IPS DF 6.9 (cell line): ENCODE measurements around the gene BOLL.
A peak's percentile ranks its signal among the peaks of the same experiment; 100 is the strongest.
"Not testable (repeated sequence)": the region's sequence is repeated elsewhere in the genome, so short reads cannot be mapped to it uniquely, and the experiment has no call there.

Source experiments
- DNase-seq: peaks from one replicate; pipeline ENCODE4 v3.0.0-alpha.2; 2013; ENCODE audit warnings: low read depth, low spot score
- H3K27ac ChIP-seq: one replicate; pipeline ENCODE4 v1.5.1; 2013; ENCODE audit warnings: low read length, control low read depth
- H3K27me3 ChIP-seq: 2 replicates; pipeline ENCODE4 v1.6.1; 2013; ENCODE audit warnings: mild to moderate bottlenecking, low read length; ENCODE audit not compliant: control insufficient read depth, insufficient read depth
- H3K36me3 ChIP-seq: 2 replicates; pipeline ENCODE4 v1.6.1; 2013; ENCODE audit warnings: low read length; ENCODE audit not compliant: control insufficient read depth, insufficient read depth
- H3K4me1 ChIP-seq: 2 replicates; pipeline ENCODE4 v1.6.1; 2013; ENCODE audit warnings: low read length; ENCODE audit not compliant: control insufficient read depth, insufficient read depth
- H3K4me3 ChIP-seq: 2 replicates; pipeline ENCODE4 v1.5.1; 2013; ENCODE audit warnings: mild to moderate bottlenecking, low read length
- H3K9me3 ChIP-seq: 2 replicates; pipeline ENCODE4 v1.6.1; 2013; ENCODE audit warnings: low read length, inconsistent platforms; ENCODE audit not compliant: control insufficient read depth, insufficient read depth
- WGBS: extraction: QIAGEN DNeasy Blood & Tissue Kit; methylation state at CpG from one replicate; pipeline ENCODE4 v1.1.7; 2013; ENCODE audit warnings: mixed read lengths, missing lambda C conversion rate; ENCODE audit not compliant: insufficient read length, insufficient coverage; 5-methylcytosine and 5-hydroxymethylcytosine counted together

BOLL gene

DNA sequence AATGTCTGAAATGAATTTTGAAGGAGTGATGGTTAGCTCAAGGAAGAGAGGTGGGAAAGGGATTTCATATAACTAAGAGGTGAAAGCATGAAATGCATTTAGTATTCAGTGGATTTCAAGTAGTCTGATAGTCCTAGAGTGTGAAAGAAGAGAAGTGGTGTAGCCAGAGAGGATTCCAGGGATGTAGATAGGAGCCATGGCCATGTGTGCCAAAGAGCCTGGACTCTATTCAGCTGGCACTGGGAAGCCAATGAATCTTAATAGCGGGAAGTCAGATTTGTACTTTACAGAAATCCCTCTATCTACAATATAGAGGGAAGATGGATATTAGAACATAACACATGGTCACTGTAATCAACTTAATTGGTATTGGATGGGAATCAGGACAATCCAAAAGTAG is 8.3 kb upstream of the BOLL start:
- no CpG with 5 or more reads among the region's 1 CpG for WGBS
- Histone ChIP-seq H3K9me3 (no peaks in the 10 kb centered on the region), H3K27me3 (no peaks in the 10 kb centered on the region), H3K36me3 (no peaks in the 10 kb centered on the region), H3K4me3 (no peak overlapping the region), H3K4me1 (no peaks in the 10 kb centered on the region), H3K27ac (no peak overlapping the region)
- no peak for DNase-seq

- no peaks in the 10 kb centered on the region for H3K9me3 ChIP-seq
- H3K36me3 ChIP-seq = no peaks in the 10 kb centered on the region
- no peak overlapping the region for H3K27ac ChIP-seq
- peak; percentile 80 for DNase-seq
- no peaks in the 10 kb centered on the region; the same call in 1 of the 2 replicates for H3K27me3 ChIP-seq
- H3K4me1 ChIP-seq = no peaks in the 10 kb centered on the region
- no CpG with 5 or more reads among the region's 79 CpGs for WGBS
- H3K4me3 ChIP-seq = peak overlapping the region; percentile 33; the same call in 1 of the 2 replicates
Observed at GRCh38 chr2:197786010-197786877, 1.1 kb upstream of the BOLL start.

DNA sequence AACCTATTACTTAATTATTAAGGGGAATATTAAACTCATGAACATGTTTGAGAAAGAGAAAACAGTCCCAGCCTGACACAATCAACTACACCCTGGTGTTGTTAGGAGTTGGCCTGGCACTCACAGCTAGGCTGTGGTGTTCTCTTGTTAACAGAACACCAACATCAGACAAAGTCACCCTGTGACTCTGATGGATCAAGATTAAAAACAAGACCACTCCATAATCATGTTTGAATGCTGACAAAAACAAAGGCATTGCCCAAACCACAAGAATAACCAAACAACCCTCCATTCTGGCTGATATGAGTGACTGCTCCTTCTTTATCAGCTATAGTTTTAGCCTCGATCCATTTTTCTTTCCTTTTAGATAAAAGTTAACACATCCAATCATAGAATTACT is 3.0 kb downstream of the BOLL start:
- no peak for DNase-seq
- no peak overlapping the region for H3K4me3 ChIP-seq
- H3K36me3 ChIP-seq = no peaks in the 10 kb centered on the region
- H3K27me3 ChIP-seq = no peaks in the 10 kb centered on the region; the same call in 1 of the 2 replicates
- WGBS = no CpG with 5 or more reads among the region's 1 CpG
- no peaks in the 10 kb centered on the region for H3K9me3 ChIP-seq
- H3K27ac ChIP-seq = no peak overlapping the region
- no peaks in the 10 kb centered on the region for H3K4me1 ChIP-seq

DNA sequence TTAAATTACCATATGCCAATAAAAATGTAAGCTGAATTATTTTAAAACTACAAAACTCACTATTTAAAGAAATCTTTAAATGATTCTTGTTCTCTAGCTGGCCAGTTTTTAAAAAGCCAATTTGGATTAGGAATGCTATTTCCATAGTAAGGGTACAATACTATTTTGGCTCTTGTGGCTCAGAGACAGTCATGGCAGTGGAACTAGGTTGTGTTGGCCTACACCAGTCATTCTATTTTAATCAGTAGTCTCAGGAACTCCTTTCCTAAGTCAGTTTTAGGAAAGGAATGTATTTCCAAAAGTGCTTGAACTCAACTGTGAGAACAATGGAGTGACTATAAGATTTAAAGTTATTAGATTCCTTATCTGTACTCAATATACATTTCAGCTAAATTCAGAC is 5.9 kb downstream of the BOLL start:
- Histone ChIP-seq H3K9me3 (no peaks in the 10 kb centered on the region), H3K27ac (no peak overlapping the region), H3K36me3 (no peaks in the 10 kb centered on the region), H3K4me3 (no peak overlapping the region), H3K27me3 (no peaks in the 10 kb centered on the region), H3K4me1 (no peaks in the 10 kb centered on the region)
- DNase-seq = no peak

GRCh38 chr2:197777823-197778407 is 7.2 kb downstream of the BOLL start:
- Histone ChIP-seq H3K27me3 (no peaks in the 10 kb centered on the region), H3K36me3 (no peaks in the 10 kb centered on the region), H3K9me3 (no peaks in the 10 kb centered on the region), H3K27ac (no peak overlapping the region), H3K4me3 (no peak overlapping the region), H3K4me1 (no peaks in the 10 kb centered on the region)
- no peak for DNase-seq
- WGBS = no CpG with 5 or more reads among the region's 4 CpGs

- Histone ChIP-seq H3K4me1 (no peaks in the 10 kb centered on the region), H3K4me3 (no peak overlapping the region), H3K27ac (no peak overlapping the region), H3K9me3 (no peaks in the 10 kb centered on the region; the same call in 1 of the 2 replicates), H3K27me3 (no peaks in the 10 kb centered on the region), H3K36me3 (no peaks in the 10 kb centered on the region)
- no CpG with 5 or more reads among the region's 3 CpGs for WGBS
- DNase-seq = no peak
Observed at GRCh38 chr2:197760293-197760657, 24.8 kb downstream of the BOLL start.

- no peak overlapping the region for H3K27ac ChIP-seq
- H3K9me3 ChIP-seq = no peaks in the 10 kb centered on the region; the same call in 1 of the 2 replicates
- no peaks in the 10 kb centered on the region for H3K36me3 ChIP-seq
- H3K4me3 ChIP-seq = no peak overlapping the region
- WGBS = no CpG with 5 or more reads among the region's 11 CpGs
- H3K4me1 ChIP-seq = no peaks in the 10 kb centered on the region
- H3K27me3 ChIP-seq = no peaks in the 10 kb centered on the region
- DNase-seq = no peak
Observed at GRCh38 chr2:197759625-197760292, 25.4 kb downstream of the BOLL start.

- Histone ChIP-seq H3K27me3 (no peaks in the 10 kb centered on the region), H3K9me3 (no peaks in the 10 kb centered on the region; the same call in 1 of the 2 replicates), H3K4me3 (no peak overlapping the region), H3K4me1 (no peaks in the 10 kb centered on the region), H3K36me3 (no peaks in the 10 kb centered on the region), H3K27ac (no peak overlapping the region)
- WGBS = no CpG with 5 or more reads among the region's 4 CpGs
- no peak for DNase-seq
Observed at GRCh38 chr2:197759013-197759412, 26.1 kb downstream of the BOLL start.

DNA sequence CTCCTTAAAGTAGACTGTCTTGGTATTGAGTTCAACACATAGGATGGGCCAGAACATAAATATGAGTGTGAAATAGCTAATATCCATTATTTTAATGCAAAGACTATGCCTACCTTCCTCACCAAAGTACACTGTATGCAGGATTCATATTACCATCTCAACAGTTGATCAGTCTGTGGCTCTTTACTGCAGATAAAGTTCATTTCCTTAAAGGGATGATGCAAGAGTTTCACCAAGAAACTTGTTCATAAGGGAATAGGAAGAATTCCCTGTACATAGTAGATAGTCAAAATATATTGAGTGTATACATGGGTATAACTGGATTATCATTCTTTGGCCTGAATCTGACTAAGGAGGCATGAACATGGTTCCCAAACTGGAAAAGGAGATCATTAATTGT is 44.9 kb downstream of the BOLL start:
- H3K4me3 ChIP-seq = no peak overlapping the region
- H3K4me1 ChIP-seq = no peaks in the 10 kb centered on the region
- H3K27me3 ChIP-seq = no peaks in the 10 kb centered on the region
- DNase-seq = no peak
- no peaks in the 10 kb centered on the region for H3K36me3 ChIP-seq
- no peaks in the 10 kb centered on the region for H3K9me3 ChIP-seq
- no peak overlapping the region for H3K27ac ChIP-seq

DNA sequence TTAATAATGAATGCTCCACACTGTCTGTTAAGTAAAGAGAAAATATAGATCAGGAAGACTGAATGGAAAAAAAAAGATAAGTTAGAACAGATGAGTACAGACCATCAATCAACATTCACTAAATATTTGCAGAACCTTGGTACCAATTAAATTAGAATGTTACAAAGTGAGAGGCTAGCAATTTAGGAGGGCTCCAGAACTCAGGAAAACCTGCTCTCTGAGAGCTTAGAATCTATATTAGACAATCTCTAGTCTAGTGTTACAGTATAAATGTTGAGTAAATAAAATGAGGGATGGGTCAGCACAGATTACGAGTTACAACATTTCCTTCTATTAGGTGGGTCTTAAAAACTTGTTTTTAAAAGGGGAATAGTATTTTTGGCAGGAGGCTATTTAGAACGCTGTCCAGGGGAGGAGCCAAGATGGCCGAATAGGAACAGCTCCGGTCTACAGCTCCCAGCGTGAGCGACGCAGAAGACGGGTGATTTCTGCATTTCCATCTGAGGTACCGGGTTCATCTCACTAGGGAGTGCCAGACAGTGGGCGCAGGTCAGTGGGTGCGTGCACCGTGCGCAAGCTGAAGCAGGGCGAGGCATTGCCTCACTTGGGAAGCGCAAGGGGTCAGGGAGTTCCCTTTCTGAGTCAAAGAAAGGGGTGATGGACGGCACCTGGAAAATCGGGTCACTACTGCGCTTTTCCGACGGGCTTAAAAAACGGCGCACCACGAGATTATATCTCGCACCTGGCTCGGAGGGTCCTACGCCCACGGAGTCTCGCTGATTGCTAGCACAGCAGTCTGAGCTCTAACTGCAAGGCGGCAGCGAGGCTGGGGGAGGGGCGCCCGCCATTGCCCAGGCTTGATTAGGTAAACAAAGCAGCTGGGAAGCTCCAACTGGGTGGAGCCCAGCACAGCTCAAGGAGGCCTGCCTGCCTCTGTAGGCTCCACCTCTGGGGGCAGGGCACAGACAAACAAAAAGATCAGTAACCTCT is 56.3 kb downstream of the BOLL start:
- WGBS = no CpG with 5 or more reads among the region's 32 CpGs
- not testable (repeated sequence) for H3K4me3 ChIP-seq, H3K27ac ChIP-seq

More for the DNA sequence above, 56.3 kb downstream of the BOLL start:
- not testable (repeated sequence) for DNase-seq, H3K9me3 ChIP-seq, H3K36me3 ChIP-seq, H3K4me1 ChIP-seq, H3K27me3 ChIP-seq
